Measurements from ENCODE around the gene U2SURP.
A peak's percentile ranks its signal among the peaks of the same experiment; 100 is the strongest.
"Not testable (repeated sequence)": the region's sequence is repeated elsewhere in the genome, so short reads cannot be mapped to it uniquely, and the experiment has no call there.

U2SURP gene

DNA sequence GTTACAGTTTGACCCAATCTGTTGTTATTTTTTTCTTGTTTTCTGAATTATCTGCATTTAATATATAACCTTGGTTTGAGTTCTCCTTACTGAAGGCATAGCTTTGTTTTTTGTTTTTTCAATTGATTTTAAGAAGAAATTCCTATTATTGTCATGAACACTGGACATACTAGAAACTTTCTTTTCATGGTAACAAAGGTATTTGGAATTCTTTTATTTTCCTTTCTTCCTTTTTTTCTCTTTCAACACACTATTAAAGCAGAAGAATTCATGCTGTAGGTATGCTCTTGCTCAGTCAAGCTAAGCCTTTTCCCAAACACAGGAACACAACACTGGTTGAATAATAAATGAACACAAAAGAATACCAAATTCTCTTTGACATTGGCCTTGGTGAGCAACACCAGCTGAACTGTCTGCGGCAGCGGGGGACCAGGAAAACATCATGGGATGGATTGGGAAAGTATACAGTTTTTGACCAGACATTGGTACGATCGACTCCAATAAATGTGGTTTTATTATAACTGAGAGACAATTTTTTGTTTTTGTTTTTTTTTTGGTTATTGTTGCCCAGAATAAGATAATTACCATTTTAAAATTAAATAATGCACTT lies 23.1 kb downstream of the U2SURP start:
- DNase-seq = peak in 1 of 2 experiments; percentile 2

DNA sequence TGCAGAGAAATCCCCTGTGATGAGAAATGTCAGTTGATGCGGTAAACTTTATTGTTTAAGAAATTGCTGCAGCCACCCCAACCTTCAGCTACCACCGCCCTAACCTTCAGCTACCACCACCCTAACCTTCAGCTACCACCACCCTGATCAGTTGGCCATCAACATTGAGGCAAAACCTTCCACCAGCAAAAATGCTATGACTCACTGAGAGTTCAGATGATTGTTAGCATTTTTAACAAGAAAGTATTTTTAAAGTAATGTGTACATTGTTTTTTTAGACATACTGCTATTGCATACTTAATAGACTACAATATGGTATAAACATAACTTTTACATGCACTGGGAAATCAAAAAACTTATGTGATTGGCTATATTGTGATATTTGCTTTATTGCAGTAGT lies 30.0 kb downstream of the U2SURP start:
- DNase-seq = no peak

DNA sequence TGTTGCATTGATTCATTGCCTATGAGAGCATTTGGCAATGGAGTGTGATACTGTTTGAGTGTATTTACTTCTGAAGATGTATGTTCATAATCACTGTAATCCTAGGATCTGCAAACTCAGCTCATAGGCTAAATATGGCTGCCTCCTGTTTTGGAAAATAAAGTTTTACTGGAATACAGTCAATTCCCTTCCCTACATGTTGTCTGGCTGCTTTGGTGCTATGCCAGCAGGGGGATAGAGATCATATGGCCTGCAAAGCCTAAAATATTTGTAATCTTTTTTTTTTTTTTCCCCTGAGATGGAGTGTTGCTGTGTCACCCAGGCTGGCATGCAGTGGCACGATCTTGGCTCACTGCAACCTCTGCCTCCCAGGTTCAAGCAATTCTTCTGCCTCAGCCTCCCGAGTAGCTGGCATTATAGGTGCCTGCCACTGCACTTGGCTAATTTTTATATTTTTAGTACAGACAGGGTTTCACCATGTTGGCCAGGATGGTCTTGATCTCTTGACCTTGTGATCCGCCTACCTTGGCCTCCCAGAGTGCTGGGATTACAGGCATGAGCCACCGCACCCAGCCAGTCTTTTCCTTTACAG lies 30.5 kb downstream of the U2SURP start:
- DNase-seq = not testable (repeated sequence)

DNA sequence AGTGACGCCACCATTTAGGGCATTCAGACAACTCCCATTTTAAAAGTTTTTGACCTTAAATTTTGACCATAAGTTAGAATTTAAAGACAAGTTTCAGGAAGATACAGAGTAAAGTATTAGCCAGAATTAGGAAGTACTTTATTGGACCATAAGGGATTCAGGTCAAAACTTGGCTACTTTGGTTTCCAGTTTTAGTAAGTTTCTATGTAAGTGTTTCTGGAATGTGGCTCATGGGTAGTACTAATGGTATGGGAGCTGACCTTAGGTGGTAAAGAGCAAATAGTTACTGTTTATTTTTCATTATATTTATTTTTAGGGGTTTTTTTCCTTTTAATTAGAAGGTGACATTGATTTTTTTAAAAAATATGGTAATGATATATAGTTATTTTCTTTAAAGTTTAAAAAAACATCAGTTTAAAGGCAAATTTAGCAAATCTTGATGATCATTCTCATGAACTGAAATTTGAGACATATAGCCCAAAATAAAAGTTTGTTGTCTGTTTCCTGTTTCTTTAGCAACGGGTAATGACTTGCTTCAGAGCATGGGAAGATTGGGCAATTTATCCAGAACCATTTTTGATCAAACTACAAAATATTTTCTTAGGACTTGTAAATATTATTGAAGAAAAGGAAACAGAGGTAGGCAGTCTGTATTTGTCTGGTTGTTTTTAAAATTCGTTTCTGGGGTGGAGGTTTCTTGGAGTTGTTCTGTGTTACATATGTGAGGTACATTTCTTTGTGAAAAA lies 34.3 kb downstream of the U2SURP start:
- DNase-seq = no peak

DNA sequence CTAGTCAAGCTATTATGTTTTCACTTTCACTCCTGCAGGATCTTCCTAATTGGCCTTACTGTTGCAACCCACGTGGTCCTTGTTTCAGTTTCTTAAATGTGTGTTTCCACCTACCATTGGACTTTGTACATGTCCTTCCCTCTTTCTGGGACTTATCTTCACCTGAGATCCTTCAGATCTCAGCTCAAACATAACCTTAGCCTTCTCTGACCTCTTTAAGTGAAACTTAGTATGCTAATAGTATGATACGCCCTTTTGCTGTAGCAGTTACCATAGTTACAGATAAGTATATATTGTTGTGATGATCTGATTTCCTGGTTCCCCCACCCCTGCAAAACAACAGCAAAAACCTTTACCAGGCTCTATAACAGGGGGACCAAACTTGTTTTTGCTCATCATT lies 35.2 kb downstream of the U2SURP start:
- no peak for DNase-seq

DNA sequence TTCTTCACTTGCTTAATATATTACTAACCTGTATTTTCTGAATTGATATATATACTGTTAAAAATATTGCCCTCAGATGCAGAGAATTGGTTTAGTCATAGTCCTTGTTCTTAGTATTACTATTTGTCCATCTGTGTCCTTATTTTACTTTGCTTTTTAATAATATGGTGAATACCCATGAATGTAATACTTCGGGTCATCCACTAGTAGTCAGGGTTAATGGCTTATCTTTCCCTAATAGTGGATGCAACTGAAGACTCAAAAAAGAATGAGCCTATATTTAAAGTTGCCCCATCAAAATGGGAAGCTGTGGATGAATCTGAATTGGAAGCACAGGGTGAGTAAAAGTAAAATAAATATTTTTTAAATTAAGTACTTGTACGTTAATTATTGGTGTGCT lies 36.5 kb downstream of the U2SURP start:
- DNase-seq = no peak

DNA sequence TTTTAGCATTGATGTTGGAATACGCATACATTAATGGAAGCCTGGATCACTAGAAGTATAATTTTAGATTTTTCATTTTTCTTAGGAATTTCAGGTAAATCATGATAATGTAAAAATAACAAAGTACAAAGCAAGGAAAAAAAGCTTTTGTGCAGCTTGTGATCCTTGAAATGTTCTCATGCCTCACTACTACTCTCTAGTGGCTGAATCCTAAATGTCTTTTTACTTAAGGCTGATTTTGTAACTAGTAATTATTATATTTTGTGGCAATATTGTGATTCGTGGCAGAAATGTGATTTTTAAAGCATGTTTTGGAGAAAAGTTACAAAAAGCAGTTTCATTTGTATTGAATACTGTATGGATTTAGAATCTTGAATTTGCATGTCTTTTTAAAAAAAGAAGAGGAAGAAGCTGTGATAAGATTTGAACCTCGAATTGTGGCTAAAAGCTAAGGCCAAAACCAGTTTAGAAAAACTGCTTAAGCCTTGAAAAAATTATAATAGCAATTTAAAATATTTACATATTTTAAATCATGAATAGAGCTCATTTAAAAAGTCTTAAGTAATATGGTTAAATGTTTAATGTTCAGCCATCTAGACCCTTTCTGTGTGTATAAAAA lies 39.0 kb downstream of the U2SURP start:
- DNase-seq = no peak

DNA sequence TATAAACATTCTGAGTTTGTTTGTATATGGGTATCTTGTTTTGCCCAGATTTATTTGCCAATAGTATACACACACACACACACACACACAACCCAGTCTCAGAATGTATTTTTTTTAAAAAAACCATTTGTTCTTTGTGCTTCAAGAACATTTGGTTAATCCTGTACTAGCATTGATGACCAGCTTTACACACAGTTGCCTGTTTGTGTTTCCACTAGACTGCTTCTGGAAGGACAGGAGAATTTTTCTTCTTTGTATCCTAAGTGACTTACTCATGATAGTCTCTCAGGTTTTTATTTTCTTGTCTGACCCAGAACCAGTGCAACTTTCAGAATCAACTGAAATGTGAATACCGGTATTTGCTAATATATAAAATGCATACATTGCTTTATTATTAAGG lies 40.5 kb downstream of the U2SURP start:
- DNase-seq = no peak

DNA sequence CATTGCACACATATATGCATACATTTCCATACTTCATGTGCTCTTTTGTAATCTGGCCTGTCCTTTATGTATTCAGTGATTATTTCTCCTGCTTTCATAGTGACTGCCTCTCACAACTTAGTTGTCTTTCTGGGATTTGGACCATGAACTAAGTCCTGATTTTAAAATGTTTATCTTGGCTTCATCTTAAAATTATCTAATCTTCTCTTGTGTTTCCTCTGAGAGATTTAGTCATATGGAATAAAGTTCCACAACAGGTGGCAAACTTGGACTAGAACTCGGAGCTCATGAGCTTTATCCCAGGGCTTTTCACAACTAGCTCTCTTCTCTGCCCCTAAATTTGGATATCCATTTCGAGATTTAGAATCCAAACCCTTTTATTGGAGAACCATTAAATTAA lies 44.3 kb downstream of the U2SURP start:
- no peak for DNase-seq

DNA sequence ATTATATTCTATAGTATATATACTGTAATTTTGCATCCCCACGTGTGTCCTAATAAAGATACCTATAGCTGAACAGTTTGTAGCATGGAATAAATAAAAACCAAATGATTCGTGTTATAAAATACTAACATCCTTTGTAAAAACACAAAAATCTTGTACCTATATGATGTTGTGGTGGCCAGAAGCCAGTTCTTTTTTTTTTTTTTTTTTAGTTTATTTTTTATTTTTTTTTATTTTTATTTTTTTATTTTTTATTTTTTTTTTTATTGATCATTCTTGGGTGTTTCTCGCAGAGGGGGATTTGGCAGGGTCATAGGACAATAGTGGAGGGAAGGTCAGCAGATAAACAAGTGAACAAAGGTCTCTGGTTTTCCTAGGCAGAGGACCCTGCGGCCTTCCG lies 44.7 kb downstream of the U2SURP start:
- DNase-seq = not testable (repeated sequence)

DNA sequence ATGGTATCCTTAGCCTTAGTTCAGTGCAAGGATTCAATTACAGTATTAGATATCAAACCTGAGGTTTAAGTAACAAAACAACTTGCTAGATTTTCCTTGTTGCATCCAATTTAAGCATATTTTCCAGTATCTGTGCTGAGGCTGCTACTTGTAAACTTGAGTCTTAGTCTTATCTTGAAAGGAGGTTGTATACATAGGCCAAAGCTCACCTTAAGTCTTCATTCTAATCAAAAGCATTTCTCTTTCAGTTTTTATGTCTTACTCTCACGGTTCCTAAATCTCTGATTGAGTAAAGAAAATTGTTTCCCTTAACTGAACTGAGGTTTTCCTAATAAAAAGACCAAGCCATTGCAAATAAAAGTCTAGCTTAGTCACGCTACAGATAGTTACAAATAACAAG lies 52.6 kb downstream of the U2SURP start:
- no peak for DNase-seq

DNA sequence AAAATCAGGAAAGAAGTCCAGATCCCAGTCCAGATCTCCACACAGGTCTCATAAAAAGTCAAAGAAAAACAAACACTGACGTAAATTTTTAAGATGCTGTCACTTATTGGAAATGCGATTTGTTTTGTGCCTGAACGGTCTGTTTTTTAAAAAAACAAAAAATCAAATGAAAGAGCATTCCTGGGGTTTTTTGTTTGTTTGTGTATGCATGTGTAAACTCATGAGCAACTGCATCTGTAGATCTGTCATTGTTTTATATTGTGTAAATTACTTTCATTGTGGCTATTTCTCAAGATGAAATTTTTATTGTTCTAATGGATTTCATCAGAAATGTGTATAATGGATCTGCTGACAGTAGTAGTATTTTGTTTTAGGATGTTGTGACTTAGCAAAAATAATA lies 55.0 kb downstream of the U2SURP start:
- DNase-seq = no peak

DNA sequence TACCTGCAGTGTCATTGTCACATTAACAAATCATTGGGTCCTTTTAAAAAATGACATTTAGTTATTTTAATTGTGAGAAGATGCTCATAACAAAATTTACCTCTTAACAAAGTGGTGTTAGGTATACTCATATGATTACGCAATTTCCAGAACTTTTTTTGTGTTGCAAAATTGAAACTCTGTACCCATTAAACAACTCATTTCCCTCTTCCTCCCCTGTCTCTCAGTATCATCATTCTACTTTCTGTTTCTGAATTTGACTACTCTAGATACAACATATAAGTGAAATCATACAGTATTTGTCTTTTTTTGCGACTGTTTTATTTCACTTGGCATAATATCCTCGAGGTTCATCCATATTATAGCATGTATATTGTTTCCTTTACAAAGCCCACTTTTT lies 59.5 kb downstream of the U2SURP start:
- no peak for DNase-seq

DNA sequence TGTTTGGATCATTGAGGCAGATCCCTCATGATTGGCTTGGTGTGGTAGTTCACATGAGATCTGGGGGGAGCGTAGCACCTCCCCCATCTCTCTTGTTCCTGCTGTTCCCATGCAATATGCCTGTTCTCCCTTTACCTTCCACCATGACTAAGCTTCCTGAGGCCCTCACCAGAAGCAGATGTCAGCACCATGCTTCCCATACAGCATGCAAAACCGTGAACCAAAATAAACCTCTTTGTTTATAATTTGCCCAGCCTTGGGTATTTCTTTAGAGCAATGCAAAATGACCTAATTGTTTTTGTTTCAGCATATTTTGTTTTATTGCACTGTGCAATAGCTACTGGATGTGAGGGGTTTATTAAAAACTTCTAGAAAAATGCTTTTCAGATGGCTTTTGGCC lies 61.6 kb downstream of the U2SURP start:
- DNase-seq = no peak

DNA sequence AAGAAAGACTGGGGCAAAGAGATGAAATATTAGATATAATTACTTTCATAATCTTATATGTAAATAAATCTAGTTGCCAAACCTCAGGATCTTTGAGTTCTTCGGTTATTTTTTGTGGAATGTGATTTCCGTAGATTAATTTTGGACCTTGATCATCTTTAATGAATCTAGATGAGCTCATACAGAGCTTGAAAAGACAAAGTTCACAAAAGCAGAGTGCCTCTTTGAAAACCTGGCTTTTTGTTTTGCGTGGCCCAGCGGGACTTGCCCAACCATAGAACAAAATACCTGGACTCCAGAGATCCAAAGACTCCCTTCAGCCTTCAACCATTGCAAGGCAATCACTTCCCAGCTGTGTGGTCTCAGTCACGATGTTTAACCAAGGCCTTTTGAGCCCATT lies 63.4 kb downstream of the U2SURP start:
- no peak for DNase-seq

DNA sequence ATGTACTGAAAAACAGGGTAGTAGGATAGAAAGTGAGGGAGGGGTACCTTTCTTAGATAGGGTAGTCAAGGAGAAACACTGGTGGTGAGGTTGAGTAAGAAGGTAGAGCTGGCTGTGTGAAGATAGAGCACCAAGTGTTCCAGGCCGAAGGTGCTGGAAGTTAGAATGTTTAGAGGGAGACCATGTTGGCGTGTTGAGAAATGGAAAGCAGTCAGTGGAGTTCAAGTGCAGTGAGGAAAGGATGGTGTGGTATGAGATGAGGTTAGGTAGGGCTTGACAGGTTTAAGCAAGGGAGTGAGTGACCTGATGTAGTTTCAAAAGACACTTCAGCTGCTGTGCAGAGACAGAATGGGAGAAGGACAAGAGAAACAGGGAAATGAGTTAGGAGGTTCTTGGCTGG lies 64.0 kb downstream of the U2SURP start:
- DNase-seq = no peak

DNA sequence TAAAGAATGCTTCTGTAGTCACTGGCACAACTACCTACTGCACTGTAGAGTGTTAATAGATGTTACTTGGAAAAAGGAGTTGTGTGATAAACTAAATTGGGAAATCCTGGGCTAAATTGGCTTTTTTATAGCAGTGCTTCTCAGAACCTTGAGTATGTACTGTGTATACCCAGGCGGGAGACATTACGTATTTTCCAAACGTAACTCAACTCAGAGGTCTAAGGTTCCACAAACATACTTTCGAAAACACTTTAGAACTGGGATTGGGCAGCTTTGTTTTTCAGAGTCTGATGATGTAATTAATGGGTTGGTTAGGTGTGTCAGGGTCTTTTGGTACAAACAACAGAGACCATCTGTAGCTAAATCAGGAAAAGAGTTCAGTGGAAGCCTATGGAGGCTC lies 64.7 kb downstream of the U2SURP start:
- DNase-seq = no peak

DNA sequence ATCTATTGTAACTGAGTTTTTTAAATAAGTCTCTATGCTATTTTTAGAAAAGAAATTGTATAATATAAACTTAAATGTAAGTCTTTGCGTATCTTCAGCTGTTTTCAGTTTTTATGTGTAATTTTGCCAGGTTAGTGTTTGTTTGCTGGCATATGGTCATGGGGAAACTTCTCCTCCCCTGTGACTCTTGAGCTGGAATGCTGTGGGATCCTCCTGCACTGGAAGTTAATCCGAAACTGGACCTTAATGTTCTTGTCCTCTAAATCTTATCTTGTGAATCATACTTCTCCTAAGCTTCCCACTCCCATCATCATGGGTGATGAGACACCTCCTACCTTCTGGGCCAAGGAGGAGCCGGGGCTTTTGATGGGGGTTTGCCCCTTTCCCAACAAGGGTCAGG lies 65.8 kb downstream of the U2SURP start:
- no peak for DNase-seq

DNA sequence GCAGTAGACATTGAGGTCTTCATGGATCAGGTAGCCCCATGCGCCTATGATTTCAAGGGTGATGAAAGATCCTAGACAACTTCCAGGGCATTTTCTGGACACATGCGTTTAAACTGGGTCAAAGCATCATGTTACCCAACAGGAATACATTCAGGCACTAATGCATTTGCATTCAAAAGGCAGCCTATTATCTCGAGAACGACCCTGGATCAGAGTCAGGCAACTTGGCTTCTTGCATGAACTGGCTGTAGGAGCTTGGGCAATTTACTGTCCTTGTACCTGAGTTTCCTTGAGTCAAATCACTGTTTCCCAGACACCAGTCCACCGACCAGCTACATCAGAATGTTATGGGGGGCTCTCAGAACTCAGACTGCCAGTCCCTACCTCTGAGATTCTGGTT lies 66.7 kb downstream of the U2SURP start:
- no peak for DNase-seq

DNA sequence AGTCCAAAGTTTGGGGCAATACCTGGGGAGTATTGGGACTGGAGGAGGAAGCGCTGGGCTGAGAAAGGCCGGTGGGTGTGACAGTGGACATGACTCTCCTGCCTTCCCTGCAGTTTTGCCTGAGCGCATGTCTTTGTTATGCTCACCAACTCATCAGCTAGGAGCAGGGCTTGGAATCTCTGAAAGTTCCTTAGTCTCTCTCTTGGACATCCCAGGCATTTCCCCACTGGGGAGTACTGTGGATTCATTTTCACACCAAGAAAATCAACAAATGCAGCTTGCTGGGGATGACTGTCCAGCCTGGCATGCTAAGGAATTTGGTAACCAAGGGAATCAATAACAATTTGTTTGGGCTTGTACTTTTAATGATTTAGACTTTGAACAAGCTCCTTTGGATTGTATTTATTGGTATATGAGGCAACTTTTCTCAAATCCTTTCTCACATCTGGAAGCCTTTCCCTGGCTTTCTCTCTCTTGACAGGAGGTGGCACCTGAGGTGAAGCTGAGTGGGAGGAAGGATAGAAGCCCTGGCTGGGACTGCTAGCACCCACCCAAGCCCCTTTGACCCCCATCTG lies 69.7 kb downstream of the U2SURP start:
- DNase-seq = no peak

DNA sequence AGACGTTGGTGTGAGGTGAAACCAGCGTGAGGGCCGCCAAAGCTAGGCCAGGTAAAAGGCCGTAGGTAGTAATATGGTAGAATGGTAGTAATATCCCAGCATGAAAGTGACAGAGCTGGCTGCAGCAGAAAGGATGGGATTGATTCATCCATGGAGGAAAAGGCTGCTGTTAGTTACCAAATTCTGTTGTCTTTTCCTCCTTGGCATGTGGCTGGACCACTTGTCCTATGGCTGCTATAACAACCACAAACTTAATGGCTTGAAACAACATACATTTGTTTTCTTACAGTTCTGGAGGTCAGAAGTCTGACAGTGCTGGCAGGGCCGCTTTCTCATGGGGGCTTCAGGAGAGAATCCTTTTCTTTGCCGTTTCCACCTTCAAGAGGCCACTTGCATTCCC lies 70.4 kb downstream of the U2SURP start:
- no peak for DNase-seq

DNA sequence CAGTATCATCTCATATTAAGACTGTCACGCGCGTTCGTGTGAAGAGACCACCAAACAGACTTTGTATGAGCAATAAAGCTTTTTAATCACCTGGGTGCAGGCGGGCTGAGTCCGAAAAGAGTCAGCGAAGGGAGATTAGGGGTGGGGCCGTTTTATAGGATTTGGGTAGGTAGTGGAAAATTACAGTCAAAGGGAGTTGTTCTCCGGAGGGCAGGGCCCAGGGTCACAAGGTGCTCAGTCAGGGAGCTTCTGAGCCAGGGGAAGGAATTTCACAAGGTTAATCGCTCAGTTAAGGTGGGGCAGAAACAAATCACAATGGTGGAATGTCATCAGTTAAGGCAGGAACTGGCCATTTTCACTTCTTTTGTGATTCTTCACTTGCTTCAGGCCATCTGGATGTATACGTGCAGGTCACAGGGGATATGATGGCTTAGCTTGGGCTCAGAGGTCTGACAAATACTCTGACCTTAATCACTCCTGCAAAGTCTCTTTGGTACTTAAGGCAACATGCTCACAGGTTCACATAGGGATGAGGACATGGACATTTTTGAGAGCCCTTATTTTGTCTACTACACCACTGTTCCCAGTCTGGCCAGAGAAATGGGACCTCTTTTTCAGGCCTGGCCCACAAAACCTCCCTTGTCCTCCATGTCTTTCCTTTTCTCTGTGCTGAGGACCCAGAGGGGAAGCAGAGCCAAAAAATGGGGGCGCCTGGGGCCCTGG lies 71.1 kb downstream of the U2SURP start:
- DNase-seq = not testable (repeated sequence)

DNA sequence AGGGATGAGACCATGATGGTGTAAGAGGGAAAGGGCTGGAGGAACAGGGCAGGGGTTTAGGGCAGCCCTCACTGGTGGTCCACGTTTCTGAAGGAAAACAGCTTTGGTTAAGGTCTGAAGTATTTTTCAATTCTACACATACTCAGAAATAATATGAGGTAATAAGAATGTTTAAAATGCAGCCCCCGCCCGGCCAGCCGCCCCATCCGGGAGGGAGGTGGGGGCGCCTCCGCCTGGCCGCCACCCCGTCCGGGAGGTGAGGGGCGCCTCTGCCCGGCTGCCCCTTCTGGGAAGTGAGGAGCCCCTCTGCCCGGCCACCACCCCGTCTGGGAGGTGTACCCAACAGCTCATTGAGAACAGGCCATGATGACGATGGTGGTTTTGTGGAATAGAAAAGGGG lies 72.2 kb downstream of the U2SURP start:
- DNase-seq = not testable (repeated sequence)

All from NCI-H1930 (cell line).